PC-3 (cell line): ENCODE measurements around the gene KNDC1.

Source experiments
- CTCF ChIP-seq: fragments of 300-600 bp; sonication (generic); conservative IDR thresholded peaks from 2 replicates; pipeline ENCODE4 v1.5.1; 2017; ENCODE audit warnings: antibody characterized with exemption, low read depth, mild to moderate bottlenecking, low read length
- EZH2 ChIP-seq: fragments of 300-600 bp; sonication (generic); IDR thresholded peaks from one replicate; pipeline ENCODE4 v1.6.1; 2017; ENCODE audit warnings: antibody characterized with exemption, mild to moderate bottlenecking, low read length; ENCODE audit not compliant: unreplicated experiment
- EZH2phosphoT487 ChIP-seq: fragments of 300-600 bp; sonication (generic); IDR thresholded peaks from 2 replicates; pipeline ENCODE4 v1.6.1; 2018; ENCODE audit warnings: mild to moderate bottlenecking, antibody characterized with exemption, low read length, borderline replicate concordance

DNA sequence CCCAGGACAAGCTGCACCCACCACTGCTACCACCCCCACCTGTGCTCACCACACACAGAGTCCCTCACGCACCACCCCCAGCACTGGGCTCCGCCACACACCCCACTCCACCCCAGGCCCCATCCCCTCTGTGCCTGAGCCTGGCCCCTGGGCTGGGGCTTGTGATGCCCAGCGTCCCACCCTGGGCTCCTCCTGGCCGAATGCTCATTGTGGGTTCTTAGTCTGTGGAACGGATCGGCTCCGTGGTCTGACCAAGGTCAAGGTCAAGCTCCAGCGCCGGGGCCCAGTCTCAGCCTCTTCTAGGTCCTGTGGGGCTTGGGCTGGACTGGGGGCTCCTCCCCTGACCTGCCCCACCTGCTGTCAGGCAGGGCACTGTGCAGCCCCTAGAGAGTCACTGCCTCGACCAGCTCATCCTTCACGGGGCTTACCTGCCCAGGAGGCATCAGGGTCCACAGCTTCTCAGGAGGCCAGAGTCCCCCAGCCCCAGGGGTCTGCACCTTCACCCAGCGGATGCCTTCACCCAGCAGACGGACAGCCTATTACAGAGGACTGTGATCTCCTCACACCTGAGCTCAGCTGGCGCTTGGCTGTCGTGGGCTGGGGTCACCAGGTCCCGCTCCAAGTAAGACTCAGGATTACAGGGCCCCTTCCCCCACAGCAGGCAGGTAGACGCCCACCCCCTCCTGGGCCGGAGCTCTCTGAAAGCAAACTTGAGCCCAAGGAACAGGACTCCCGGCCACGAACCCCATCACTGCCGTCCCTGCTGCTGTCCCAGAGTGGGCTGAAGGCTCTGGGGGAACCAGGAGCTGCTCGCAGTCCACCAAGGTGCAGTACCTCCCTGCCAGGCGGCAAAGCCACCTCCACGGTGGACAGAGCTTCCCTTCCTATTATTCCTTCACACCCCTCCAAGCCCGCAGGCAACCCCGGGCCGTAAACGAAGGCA, 54.7 kb downstream of the KNDC1 start:
- TF ChIP-seq CTCF (no peak), EZH2 (no peak), EZH2phosphoT487 (no peak)
